HEK293 (cell line): ENCODE results near the gene FHAD1.

Experiments
- CTCF ChIP-seq: fragments of 450-650 bp; formaldehyde crosslinking; IDR thresholded peaks from 2 replicates; pipeline ENCODE4 v1.5.1; 2016; ENCODE audit warnings: missing biosample characterization, missing genetic modification characterization
- PBX3 ChIP-seq: sonication (generic); formaldehyde crosslinking; IDR thresholded peaks from 2 replicates; pipeline ENCODE4 v1.8.1; 2022; ENCODE audit warnings: mild to moderate bottlenecking, moderate library complexity, missing genetic modification reagents
- SP2 ChIP-seq: fragments of 450-650 bp; formaldehyde crosslinking; IDR thresholded peaks from 2 replicates; pipeline ENCODE4 v1.5.1; 2016; ENCODE audit warnings: missing biosample characterization, missing genetic modification characterization
- ZFP37 ChIP-seq: fragments of 450-650 bp; formaldehyde crosslinking; IDR thresholded peaks from 2 replicates; pipeline ENCODE4 v1.5.1; 2016; ENCODE audit warnings: missing biosample characterization, missing genetic modification characterization
- ZNF274 ChIP-seq, 2 experiments: fragments of 200-500 bp in 1 of 2; fragments of 450-650 bp in 1 of 2; sonication (Bioruptor generic) in 1 of 2; formaldehyde crosslinking in 1 of 2; IDR thresholded peaks; 2 replicates each; pipeline versions ENCODE4 v1.5.1 to v1.6.1; 2014 to 2016; ENCODE audit warnings: borderline replicate concordance in 1 of 2, inconsistent platforms in 1 of 2, low read length in 1 of 2, missing biosample characterization in 1 of 2, missing genetic modification characterization in 1 of 2
- ZNF302 ChIP-seq: fragments of 450-650 bp; formaldehyde crosslinking; IDR thresholded peaks from 2 replicates; pipeline ENCODE4 v1.5.1; 2016; ENCODE audit warnings: missing biosample characterization, missing genetic modification characterization, low read depth
- ZNF366 ChIP-seq: fragments of 450-650 bp; formaldehyde crosslinking; conservative IDR thresholded peaks from 2 replicates; pipeline ENCODE4 v1.5.1; 2016; ENCODE audit warnings: missing biosample characterization, missing genetic modification characterization
- ZNF394 ChIP-seq: fragments of 450-650 bp; formaldehyde crosslinking; IDR thresholded peaks from 2 replicates; pipeline ENCODE4 v1.5.1; 2016; ENCODE audit warnings: missing biosample characterization, missing genetic modification characterization, mild to moderate bottlenecking, moderate library complexity, borderline replicate concordance
- ZNF416 ChIP-seq: fragments of 450-650 bp; formaldehyde crosslinking; IDR thresholded peaks from 2 replicates; pipeline ENCODE4 v1.5.1; 2016; ENCODE audit warnings: missing biosample characterization, missing genetic modification characterization
- ZNF548 ChIP-seq: fragments of 450-650 bp; formaldehyde crosslinking; IDR thresholded peaks from 2 replicates; pipeline ENCODE4 v1.5.1; 2016; ENCODE audit warnings: missing biosample characterization, missing genetic modification characterization
- ZNF830 ChIP-seq: fragments of 450-650 bp; IDR thresholded peaks from 2 replicates; pipeline ENCODE4 v1.5.0; 2018; ENCODE audit warnings: missing biosample characterization, missing genetic modification characterization, low read depth, mild to moderate bottlenecking, moderate library complexity
- TF ChIP-seq, protein P1 (sequence below): fragments of 450-650 bp; formaldehyde crosslinking; IDR thresholded peaks from 2 replicates; pipeline ENCODE4 v1.5.1; 2016; ENCODE audit warnings: missing biosample characterization, missing genetic modification characterization

DNA sequence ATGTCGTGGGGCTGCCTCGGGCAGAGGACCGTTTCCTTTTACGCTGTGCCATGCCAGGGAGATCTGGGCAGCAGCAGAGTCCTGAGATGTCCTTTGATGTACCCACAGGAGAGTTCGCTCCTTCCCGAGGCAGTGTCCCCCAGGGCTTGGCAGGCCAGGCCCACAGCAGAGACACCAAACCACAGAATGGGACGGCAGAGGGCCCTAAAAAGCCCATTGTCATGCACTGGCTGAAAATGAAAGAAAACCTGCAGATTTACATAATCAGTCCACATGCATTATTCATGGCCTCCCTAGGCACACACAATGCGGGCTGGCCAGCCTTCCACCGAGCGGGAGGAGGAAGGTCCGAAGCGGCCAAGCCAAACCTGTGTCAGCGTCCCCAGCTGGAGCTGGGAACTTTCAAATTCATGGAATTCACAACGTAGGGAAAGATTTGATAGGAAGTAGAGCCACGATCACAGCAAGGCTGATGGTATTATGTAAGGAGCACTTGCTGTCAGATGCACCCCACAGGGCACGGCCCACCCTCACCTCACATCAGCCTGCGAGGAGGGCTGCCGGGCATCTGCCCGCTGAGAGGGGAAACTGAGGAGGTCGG is 137.4 kb downstream of the FHAD1 start:
- no peak for TF ChIP-seq CTCF (tag by site-specific recombination)
- TF ChIP-seq PBX3 = no peak
- no peak for TF ChIP-seq ZNF548
- TF ChIP-seq ZNF302 (tag by site-specific recombination) = no peak
- TF ChIP-seq ZNF416 (tag by site-specific recombination) = no peak
- TF ChIP-seq ZNF274 (IDR thresholded peaks at IDR 0.05; ENCODE audit: low read length) = no peak
- no peak for TF ChIP-seq ZNF274 (tag by site-specific recombination; IDR thresholded peaks at IDR 0.05; ENCODE audit: borderline replicate concordance)
- no peak for TF ChIP-seq ZNF830 (tag by site-specific recombination)
- TF ChIP-seq ZNF394 (tag by site-specific recombination) = no peak
- TF ChIP-seq, protein P1, sequence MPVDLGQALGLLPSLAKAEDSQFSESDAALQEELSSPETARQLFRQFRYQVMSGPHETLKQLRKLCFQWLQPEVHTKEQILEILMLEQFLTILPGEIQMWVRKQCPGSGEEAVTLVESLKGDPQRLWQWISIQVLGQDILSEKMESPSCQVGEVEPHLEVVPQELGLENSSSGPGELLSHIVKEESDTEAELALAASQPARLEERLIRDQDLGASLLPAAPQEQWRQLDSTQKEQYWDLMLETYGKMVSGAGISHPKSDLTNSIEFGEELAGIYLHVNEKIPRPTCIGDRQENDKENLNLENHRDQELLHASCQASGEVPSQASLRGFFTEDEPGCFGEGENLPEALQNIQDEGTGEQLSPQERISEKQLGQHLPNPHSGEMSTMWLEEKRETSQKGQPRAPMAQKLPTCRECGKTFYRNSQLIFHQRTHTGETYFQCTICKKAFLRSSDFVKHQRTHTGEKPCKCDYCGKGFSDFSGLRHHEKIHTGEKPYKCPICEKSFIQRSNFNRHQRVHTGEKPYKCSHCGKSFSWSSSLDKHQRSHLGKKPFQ (tag by site-specific recombination) = no peak
- TF ChIP-seq SP2 (tag by site-specific recombination) = no peak
- no peak for TF ChIP-seq ZFP37 (tag by site-specific recombination)
- no peak for TF ChIP-seq ZNF366
